ENCODE results near the gene PAFAH2.

PAFAH2 gene

GRCh38 chr1:25999041-25999800 lies 1.4 kb upstream of the PAFAH2 start:
- no peaks in the 10 kb centered on the region for H3K27me3 ChIP-seq (ENCODE audit: insufficient read depth, poor library complexity, severe bottlenecking)
- no peak for DNase-seq (ENCODE audit: low read depth in 1 of 2, low spot score in 1 of 2)
- TF ChIP-seq GABPA (IDR thresholded peaks at IDR 0.05; ENCODE audit: low read depth) (no peak), POLR2AphosphoS5 (IDR thresholded peaks at IDR 0.05; ENCODE audit: low read depth) (no peak), CTCF (IDR thresholded peaks at IDR 0.05; ENCODE audit: insufficient read depth, low read length) (no peak), SPI1 (IDR thresholded peaks at IDR 0.05; ENCODE audit: borderline replicate concordance, low read depth) (no peak)
- TF ChIP-seq, protein P1, sequence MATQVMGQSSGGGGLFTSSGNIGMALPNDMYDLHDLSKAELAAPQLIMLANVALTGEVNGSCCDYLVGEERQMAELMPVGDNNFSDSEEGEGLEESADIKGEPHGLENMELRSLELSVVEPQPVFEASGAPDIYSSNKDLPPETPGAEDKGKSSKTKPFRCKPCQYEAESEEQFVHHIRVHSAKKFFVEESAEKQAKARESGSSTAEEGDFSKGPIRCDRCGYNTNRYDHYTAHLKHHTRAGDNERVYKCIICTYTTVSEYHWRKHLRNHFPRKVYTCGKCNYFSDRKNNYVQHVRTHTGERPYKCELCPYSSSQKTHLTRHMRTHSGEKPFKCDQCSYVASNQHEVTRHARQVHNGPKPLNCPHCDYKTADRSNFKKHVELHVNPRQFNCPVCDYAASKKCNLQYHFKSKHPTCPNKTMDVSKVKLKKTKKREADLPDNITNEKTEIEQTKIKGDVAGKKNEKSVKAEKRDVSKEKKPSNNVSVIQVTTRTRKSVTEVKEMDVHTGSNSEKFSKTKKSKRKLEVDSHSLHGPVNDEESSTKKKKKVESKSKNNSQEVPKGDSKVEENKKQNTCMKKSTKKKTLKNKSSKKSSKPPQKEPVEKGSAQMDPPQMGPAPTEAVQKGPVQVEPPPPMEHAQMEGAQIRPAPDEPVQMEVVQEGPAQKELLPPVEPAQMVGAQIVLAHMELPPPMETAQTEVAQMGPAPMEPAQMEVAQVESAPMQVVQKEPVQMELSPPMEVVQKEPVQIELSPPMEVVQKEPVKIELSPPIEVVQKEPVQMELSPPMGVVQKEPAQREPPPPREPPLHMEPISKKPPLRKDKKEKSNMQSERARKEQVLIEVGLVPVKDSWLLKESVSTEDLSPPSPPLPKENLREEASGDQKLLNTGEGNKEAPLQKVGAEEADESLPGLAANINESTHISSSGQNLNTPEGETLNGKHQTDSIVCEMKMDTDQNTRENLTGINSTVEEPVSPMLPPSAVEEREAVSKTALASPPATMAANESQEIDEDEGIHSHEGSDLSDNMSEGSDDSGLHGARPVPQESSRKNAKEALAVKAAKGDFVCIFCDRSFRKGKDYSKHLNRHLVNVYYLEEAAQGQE (IDR thresholded peaks at IDR 0.05; ENCODE audit: insufficient replicate concordance, low read depth) = no peak

GRCh38 chr1:25996966-25997827 lies 666 bp downstream of the PAFAH2 start:
- peak overlapping the region; percentile 79 for H3K27ac ChIP-seq (replicated peaks)
- TF ChIP-seq SPI1 (IDR thresholded peaks at IDR 0.05; ENCODE audit: borderline replicate concordance, low read depth) (peak; percentile 84), POLR2AphosphoS5 (IDR thresholded peaks at IDR 0.05; ENCODE audit: low read depth) (peak; percentile 89), GABPA (IDR thresholded peaks at IDR 0.05; ENCODE audit: low read depth) (peak; percentile 55; the same call in 1 of the 2 replicates), CTCF (IDR thresholded peaks at IDR 0.05; ENCODE audit: insufficient read depth, low read length) (no peak)
- TF ChIP-seq, protein P1 (IDR thresholded peaks at IDR 0.05; ENCODE audit: insufficient replicate concordance, low read depth) = no peak
- H3K4me3 ChIP-seq (replicated peaks; ENCODE audit: insufficient read depth, low read length) = peak overlapping the region; percentile 40
- DNase-seq (ENCODE audit: low read depth in 1 of 2, low spot score in 1 of 2) = peak; percentile 96 to 98
- H3K27me3 ChIP-seq (ENCODE audit: insufficient read depth, poor library complexity, severe bottlenecking) = no peaks in the 10 kb centered on the region

More at GRCh38 chr1:25999041-25999800, 1.4 kb upstream of the PAFAH2 start:
- Histone ChIP-seq H3K4me3 (replicated peaks; ENCODE audit: insufficient read depth, low read length) (no peak overlapping the region), H3K27ac (replicated peaks) (no peak overlapping the region)

DNA sequence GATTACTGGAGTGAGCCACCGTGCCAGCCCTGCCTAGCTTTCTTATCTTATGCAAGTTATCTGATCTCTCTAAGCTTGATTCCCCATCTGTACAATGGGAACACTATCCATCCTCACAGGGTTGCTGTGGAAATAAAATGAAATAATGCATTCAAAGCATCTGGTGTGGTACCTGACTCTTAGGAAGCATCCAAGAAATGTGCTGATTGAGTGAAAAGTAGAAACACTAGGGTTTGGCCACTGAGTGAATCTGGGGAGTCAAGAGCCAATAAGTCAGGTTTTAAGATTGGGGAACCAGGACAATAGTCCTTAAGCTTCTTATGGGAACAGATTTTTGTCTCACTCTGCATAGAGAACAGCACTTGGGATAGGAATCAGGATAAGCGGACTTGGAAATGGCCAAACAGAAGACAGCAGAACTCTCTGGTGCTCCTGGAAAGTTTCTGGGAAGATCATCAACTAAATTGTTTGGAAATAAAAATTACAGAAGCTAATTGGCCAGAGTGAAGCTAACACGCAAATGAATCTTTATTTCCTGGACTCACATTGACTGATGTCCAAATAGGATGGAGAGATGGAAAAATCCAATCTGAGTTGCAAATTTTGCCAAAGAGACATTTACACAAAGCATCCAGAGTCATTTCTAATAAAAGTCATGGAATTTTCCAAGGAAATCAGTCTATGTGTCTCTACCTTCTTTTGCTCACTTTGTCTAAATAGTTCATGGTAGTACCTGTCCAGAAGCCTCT lies 3.3 kb downstream of the PAFAH2 start:
- TF ChIP-seq GABPA (IDR thresholded peaks at IDR 0.05; ENCODE audit: low read depth) (no peak), SPI1 (IDR thresholded peaks at IDR 0.05; ENCODE audit: borderline replicate concordance, low read depth) (no peak), CTCF (IDR thresholded peaks at IDR 0.05; ENCODE audit: insufficient read depth, low read length) (no peak), POLR2AphosphoS5 (IDR thresholded peaks at IDR 0.05; ENCODE audit: low read depth) (no peak)
- TF ChIP-seq, protein P1 (IDR thresholded peaks at IDR 0.05; ENCODE audit: insufficient replicate concordance, low read depth) = no peak
- DNase-seq (ENCODE audit: low read depth in 1 of 2, low spot score in 1 of 2) = no peak
- H3K27me3 ChIP-seq (ENCODE audit: insufficient read depth, poor library complexity, severe bottlenecking) = no peaks in the 10 kb centered on the region
- H3K4me3 ChIP-seq (replicated peaks; ENCODE audit: insufficient read depth, low read length) = no peak overlapping the region
- H3K27ac ChIP-seq (replicated peaks) = no peak overlapping the region

All from HL-60 (cell line).